Uterus (tissue), 4 donors: Measurements from ENCODE around the gene DDR2. TPM values are rescaled to one million over a fixed set of nuclear protein-coding genes. Genes with fewer than 3 reads are reported as not detected.

Experiments used
- DNase-seq, 2 donors: peaks; one replicate each; pipeline ENCODE4 v3.0.0-alpha.2; 2019 to 2020
- H3K27ac ChIP-seq, 2 donors: fragments of 200-600 bp; sonication (generic); 1 replicate in 1 of 2; 2 replicates in 1 of 2; pipeline ENCODE4 v1.5.1; 2016 to 2018
- H3K27me3 ChIP-seq, 2 donors: fragments of 200-600 bp; sonication (generic); one replicate each; pipeline ENCODE4 v1.5.1; 2018 to 2019; ENCODE audit warnings: control low read depth in 1 of 2
- H3K36me3 ChIP-seq, 2 donors: fragments of 200-600 bp; sonication (generic); one replicate each; pipeline ENCODE4 v1.5.1; 2019; ENCODE audit warnings: control low read depth in 1 of 2
- H3K4me1 ChIP-seq, 2 donors: fragments of 200-600 bp; sonication (generic); one replicate each; pipeline ENCODE4 v1.5.1; 2018 to 2019; ENCODE audit warnings: control low read depth in 1 of 2
- H3K4me3 ChIP-seq, 2 donors: fragments of 200-600 bp; sonication (generic); 1 replicate in 1 of 2; 2 replicates in 1 of 2; pipeline ENCODE4 v1.5.1; 2018 to 2019; ENCODE audit warnings: mild to moderate bottlenecking in 1 of 2
- H3K9me3 ChIP-seq, 2 donors: fragments of 200-600 bp; sonication (generic); one replicate each; pipeline ENCODE4 v1.5.1; 2019; ENCODE audit warnings: control low read depth in 1 of 2
- CTCF ChIP-seq, 4 experiments: fragments of 200-600 bp in 2 of 4; fragments of 450-650 bp in 2 of 4; sonication (generic) in 2 of 4; IDR thresholded peaks; one replicate each; pipeline ENCODE4 v1.5.1; 2016 to 2019; ENCODE audit warnings: antibody characterized with exemption in 4 of 4, mild to moderate bottlenecking in 2 of 4, moderate library complexity in 1 of 4
- POLR2A ChIP-seq, 2 donors: fragments of 450-650 bp; IDR thresholded peaks; one replicate each; pipeline ENCODE4 v1.6.1; 2016; ENCODE audit warnings: antibody characterized with exemption in 2 of 2, mild to moderate bottlenecking in 1 of 2, moderate library complexity in 1 of 2
- intact Hi-C: fragments of 100-400 bp; cut with DNase I; formaldehyde crosslinking; loops from one replicate; pipeline ENCODE4 v1.15.1; 2023; ENCODE audit warnings: low total_unique reads
- total RNA-seq, 4 donors: library from RNA; depleted of rRNA in 3 of 4; stranded (reverse); fragments of >200 nt in 3 of 4; gene quantifications; one replicate each; pipeline versions ENCODE4 v1.1.0 to v1.2.4, GENCODE V29; 2014 to 2023
- donor health status: DM: yes; HTN: yes; CAD: no.

Gene DDR2
- total RNA-seq, 4 donors from 2014 or later: 40.0 to 134 (median 74.7) TPM

GRCh38 chr1:162755306-162755705 lies 123.0 kb downstream of the DDR2 start:
- DNase-seq: no peak
- Histone ChIP-seq H3K4me3 (no peak overlapping the region), H3K27ac (no peak overlapping the region), H3K9me3 (no peaks in the 10 kb centered on the region), H3K4me1 (peaks cover 0 to 5% of the 10 kb centered on the region in 2 donors), H3K36me3 (no peaks in the 10 kb centered on the region), H3K27me3 (no peaks in the 10 kb centered on the region)
- intact Hi-C loops: no loop called here
- TF ChIP-seq POLR2A (IDR thresholded peaks at IDR 0.05): no peak
- no peak for TF ChIP-seq CTCF (IDR thresholded peaks at IDR 0.05)

GRCh38 chr1:162756523-162756922 lies 124.3 kb downstream of the DDR2 start:
- TF ChIP-seq CTCF (IDR thresholded peaks at IDR 0.05): no peak
- no peak for TF ChIP-seq POLR2A (IDR thresholded peaks at IDR 0.05)
- Histone ChIP-seq H3K4me3 (no peak overlapping the region), H3K9me3 (no peaks in the 10 kb centered on the region), H3K4me1 (peaks cover 0 to 5% of the 10 kb centered on the region in 2 donors), H3K27me3 (no peaks in the 10 kb centered on the region), H3K27ac (peak overlapping the region; percentile 43 to 52), H3K36me3 (no peaks in the 10 kb centered on the region)
- DNase-seq: no peak
- intact Hi-C loops: no loop called here

GRCh38 chr1:162757476-162757875 lies 125.2 kb downstream of the DDR2 start:
- no peak for DNase-seq
- Histone ChIP-seq H3K36me3 (no peaks in the 10 kb centered on the region), H3K27me3 (no peaks in the 10 kb centered on the region), H3K27ac (peak overlapping the region; percentile 43 to 52), H3K9me3 (no peaks in the 10 kb centered on the region), H3K4me1 (peaks cover 0 to 5% of the 10 kb centered on the region in 2 donors), H3K4me3 (no peak overlapping the region)
- intact Hi-C loops: no loop called here
- TF ChIP-seq POLR2A (IDR thresholded peaks at IDR 0.05) (no peak), CTCF (IDR thresholded peaks at IDR 0.05) (no peak)

GRCh38 chr1:162765788-162766187 lies 133.5 kb downstream of the DDR2 start:
- H3K4me3 ChIP-seq: no peak overlapping the region
- no peaks in the 10 kb centered on the region for H3K36me3 ChIP-seq
- H3K27me3 ChIP-seq: no peaks in the 10 kb centered on the region
- no peaks in the 10 kb centered on the region for H3K9me3 ChIP-seq
- H3K27ac ChIP-seq: no peak overlapping the region
- TF ChIP-seq CTCF (IDR thresholded peaks at IDR 0.05) (no peak), POLR2A (IDR thresholded peaks at IDR 0.05) (no peak)
- H3K4me1 ChIP-seq: no peaks in the 10 kb centered on the region
- intact Hi-C loops: no loop called here
- DNase-seq: no peak

- Histone ChIP-seq H3K27me3 (no peaks in the 10 kb centered on the region), H3K9me3 (no peaks in the 10 kb centered on the region), H3K36me3 (no peaks in the 10 kb centered on the region), H3K27ac (no peak overlapping the region), H3K4me1 (no peaks in the 10 kb centered on the region), H3K4me3 (no peak overlapping the region)
- intact Hi-C loops: no loop called here
- no peak for TF ChIP-seq CTCF (IDR thresholded peaks at IDR 0.05)
- no peak for TF ChIP-seq POLR2A (IDR thresholded peaks at IDR 0.05)
- DNase-seq: no peak
Measured at GRCh38 chr1:162772571-162773154, 140.4 kb downstream of the DDR2 start.
